ENCODE results near the gene MAGI2. TPM values are rescaled to one million over a fixed set of nuclear protein-coding genes. Genes with fewer than 3 reads are reported as not detected.

MAGI2 gene
- polyA plus RNA-seq, 4 donors: 36.8 to 43.5 (median 38.3) TPM

DNA sequence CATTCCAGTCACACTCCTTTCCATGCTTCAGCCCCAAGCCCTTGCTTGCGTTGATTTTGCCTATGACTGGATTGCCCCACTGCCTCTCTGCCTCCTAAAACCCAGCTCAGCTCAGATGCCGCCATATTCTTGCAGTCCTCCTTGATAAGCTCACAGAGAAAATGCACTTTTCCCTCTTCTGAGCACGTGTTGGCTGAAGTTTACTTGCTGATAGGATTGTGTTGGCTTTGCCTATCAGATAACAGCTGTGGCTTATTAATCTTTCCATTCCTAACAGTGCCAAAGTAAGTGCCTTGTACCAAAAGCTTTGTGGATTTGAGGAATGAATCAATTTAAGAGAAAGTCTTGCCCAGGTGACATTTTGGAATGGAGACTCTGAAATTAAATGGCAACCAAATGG lies 1405.7 kb downstream of the MAGI2 start:
- DNase-seq (ENCODE audit: low read depth in 4 of 4, low spot score in 3 of 4): no peak

DNA sequence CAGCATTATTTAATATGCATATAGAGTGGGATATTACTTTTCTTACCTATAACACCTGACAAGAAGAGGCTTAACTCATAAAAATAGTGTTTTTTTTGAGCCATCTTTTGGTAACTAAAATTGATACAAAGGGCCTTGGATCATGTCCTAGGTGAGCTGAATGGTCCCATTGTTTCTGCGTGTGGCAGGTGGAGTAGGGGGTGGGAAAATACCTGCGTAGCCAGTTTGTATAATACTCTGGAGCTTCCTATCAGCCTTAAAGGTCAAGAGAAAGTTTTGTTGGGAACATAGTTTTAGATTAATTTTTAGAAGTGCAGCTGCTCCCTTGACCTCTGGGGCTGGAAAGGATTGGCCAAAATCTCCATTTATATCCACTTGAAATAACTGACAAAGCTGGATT lies 1410.3 kb downstream of the MAGI2 start:
- no peak for DNase-seq (ENCODE audit: low read depth in 4 of 4, low spot score in 3 of 4)

DNA sequence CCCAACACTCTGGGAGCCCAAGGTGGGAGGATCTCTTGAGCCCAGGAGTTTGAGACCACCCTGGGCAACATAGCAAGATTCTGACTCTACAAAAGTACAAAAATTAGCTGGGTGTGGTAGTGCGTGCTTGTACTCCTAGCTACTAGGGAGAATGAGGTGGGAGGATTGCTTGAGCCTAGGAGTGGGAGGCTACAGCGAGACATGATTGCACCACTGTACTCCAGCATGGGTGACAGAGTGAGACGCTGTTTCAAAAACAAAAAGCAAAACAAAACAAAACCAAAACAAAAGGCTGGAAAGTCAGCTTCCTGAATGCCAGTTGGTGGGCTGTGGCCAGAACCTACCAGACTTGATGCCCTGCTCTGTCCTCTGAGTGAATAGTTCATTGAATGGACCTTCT lies 1412.0 kb downstream of the MAGI2 start:
- DNase-seq (ENCODE audit: low read depth in 4 of 4, low spot score in 3 of 4): no peak

DNA sequence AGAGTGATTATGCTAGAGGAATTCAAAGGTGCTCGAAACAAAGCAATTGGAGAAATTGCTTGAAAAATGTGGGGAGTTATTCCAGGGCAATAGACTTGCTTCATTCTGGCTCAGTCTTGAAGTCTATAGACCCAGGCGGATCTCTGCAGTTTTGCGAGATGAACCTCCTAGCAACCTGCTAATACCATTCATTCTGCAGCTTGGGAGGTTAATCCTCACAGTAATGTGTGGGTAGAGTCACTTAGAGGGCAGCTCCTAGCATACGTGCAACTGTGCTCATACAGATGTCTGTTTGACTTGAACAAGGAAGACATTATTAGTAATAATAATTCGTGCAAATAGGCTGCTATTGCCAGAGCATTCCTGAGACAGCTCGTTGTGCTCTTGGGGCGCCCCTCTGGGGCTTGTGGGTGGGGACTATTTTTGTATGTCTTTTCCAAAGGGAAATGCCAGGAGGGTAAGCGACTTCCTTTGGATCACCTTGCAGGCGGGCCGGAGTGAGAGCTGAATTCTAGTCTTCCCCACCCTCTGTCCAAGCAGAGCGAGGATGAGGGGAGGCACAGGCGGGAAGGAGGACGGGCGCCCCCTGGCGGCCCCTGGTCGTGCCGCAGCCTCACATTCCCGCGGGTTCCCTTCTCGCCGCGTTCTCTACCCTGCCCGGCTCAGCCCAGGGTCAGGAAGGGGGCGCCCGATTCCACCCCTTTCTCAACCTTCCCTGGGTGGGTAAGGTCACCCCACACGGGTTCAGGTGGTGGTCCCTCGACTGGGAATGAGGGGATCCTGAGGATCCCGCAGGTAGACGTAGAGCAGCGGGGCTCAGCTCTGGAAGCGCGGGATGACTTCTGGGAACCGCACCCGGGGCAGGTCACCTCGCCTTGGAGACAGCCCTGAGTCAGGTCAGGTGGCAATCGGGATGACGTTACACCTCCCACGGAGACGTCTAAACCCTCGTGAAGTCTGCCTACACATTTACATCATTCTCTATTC lies 1413.4 kb downstream of the MAGI2 start:
- no peak for DNase-seq (ENCODE audit: low read depth in 4 of 4, low spot score in 3 of 4)

DNA sequence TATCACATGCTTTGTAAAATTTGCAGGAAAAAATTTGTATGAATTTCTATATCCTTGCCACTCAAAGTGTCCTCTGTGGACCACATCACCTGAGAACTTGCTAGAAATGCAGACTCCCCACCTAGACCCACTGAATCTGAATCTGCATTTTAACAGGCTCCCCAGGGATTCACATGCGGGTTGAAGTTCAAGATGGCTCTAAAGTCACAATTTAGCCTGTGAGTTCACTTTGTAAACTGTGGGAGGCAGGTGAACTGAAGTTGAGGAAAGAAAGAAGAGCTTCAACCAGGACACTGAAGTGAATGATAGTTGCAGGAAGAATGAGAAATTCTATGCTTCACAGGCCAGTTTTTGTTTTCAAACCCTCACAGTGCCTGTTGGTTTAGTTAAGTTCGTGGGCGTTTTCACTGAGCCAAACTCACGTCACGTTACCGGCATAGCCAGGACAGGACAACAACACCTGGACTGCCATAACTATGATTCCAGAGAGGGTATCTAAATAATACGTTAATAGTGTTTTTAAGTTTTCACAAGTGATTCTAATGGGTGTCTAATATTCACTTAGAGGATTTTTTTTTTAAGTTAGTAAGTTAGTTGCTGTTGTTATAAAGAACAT lies 1414.9 kb downstream of the MAGI2 start:
- DNase-seq (ENCODE audit: low read depth in 4 of 4, low spot score in 3 of 4): no peak

DNA sequence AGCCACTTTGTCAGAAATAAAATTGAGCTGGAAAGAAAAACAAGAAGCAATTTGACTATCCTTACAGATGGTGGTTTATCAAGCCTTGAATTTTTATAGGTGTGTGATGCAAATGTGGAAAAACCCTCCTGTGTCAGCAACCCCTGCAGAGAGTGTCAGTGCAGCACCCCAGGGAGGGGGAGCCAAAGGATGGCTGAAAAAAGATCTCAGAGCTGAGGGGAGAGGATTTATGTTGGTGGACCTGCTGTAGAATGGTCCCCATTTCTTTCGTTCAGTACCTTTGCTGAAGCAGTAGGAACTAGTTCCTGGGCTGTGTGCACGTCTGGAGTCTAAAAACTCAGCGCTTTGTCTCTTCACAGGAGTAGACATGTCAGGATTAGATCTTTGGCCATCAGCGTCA lies 1415.9 kb downstream of the MAGI2 start:
- DNase-seq (ENCODE audit: low read depth in 4 of 4, low spot score in 3 of 4): no peak

DNA sequence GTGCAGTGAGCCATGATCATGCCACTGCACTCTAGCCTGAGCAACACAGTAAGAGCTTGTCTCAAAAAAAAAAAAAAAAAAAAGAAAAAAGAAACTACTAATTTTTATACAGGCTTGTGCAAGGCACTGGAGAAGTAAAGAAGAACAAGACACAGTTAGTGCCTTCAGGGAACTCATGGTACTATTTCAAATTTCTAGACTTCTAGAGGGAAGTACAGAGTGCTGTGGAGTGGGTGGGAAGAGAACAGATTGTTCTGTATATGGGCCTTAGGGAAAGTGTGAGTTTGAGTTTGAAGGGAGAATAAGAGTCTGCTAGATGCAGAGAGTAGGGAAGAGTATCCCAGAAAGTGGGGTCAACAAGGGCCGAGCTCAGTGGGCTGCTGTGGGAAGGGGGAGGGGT lies 1420.1 kb downstream of the MAGI2 start:
- DNase-seq (ENCODE audit: low read depth in 4 of 4, low spot score in 3 of 4): no peak

DNA sequence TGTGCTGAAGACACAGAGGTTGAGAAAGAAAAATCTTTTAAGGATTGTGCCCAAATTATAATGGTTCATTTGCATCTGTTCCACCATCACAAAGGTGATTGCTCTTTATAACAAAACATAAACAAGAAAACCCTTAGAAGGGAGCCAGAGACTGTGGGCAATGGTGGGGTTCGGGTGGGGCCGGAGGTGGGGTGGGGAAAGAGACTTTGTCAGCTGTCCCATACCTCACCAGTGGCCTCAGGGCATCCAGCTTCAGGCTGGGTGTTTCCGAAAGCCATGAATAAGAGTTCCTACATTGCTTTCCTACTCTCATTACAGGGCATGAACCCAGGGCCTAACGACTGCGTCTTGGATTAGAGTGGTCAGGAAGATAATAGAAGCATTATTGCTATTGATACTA lies 1427.0 kb downstream of the MAGI2 start:
- DNase-seq (ENCODE audit: low read depth in 4 of 4, low spot score in 3 of 4): no peak

DNA sequence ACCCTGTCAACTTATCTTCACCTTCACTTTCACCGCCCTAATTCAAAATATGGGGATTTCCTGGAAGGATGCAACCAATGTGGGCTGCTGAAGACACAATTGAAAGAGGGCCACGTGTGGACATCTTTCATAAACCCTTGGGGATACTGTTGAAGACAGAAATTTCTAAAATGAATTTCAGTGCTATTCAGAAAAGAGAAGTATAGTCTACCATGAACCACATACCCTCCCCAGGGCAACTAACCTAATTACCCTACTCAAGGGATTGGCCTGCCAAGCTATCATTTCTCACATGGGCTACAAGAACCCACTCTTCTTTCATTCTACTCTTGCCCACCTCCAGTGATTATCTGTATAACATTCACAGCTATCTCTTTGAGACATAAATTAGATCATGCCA lies 1428.9 kb downstream of the MAGI2 start:
- DNase-seq (ENCODE audit: low read depth in 4 of 4, low spot score in 3 of 4): no peak

DNA sequence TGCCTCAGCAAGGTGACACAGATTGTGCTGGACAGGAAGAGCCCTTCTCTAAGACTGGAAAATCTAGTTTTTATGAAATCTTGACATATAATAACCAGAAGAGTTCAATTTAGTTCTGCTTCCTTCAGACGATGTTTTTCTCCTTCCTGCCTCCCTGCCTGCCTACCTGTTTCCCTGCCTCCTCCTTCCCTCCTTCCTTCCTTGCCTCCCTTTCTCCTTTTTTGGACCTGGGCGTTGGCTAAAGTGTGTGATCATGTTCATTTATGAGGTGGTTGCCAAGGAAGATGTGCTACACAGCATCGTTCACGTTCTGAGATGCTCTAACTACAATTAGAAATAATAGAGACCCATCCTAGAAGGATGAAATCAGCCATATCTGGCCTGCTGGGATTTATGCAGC lies 1430.3 kb downstream of the MAGI2 start:
- no peak for DNase-seq (ENCODE audit: low read depth in 4 of 4, low spot score in 3 of 4)

DNA sequence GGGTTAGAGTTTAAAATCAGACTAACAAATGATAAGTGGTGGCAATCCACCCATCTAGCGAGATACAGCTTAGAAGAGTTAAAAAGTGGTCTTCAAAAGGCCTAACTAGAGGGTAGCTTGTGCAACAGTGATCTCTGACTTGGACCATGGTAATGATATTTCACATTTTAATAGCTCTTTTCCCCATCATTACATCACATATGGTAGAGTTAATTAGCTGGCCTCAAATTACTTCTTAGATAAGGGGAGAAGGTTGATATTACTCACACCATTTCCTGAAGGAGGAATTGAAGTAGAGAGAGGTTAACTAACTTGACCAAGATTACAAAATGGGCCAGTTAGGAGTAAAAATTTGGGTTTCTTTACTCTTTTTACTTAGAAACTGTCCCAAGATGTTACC lies 1431.3 kb downstream of the MAGI2 start:
- DNase-seq (ENCODE audit: low read depth in 4 of 4, low spot score in 3 of 4): no peak

DNA sequence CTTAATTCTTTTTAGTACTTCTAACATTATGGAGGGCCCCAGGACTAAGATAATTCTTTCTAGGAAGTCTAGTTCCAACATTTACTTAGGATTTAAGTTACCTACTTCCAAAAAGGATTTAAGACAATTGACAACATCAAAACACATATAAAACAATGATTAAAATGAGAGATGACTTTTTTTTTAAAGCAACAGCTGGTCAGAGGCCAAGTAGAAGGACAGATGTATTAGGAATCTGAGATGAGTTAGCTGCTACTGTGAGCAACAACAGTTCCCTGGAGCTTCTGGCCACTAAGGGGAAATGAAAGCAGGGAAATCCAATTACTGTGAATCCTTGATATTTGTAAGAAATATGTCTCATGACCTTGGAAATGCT lies 1432.6 kb downstream of the MAGI2 start:
- no peak for DNase-seq (ENCODE audit: low read depth in 4 of 4, low spot score in 3 of 4)

DNA sequence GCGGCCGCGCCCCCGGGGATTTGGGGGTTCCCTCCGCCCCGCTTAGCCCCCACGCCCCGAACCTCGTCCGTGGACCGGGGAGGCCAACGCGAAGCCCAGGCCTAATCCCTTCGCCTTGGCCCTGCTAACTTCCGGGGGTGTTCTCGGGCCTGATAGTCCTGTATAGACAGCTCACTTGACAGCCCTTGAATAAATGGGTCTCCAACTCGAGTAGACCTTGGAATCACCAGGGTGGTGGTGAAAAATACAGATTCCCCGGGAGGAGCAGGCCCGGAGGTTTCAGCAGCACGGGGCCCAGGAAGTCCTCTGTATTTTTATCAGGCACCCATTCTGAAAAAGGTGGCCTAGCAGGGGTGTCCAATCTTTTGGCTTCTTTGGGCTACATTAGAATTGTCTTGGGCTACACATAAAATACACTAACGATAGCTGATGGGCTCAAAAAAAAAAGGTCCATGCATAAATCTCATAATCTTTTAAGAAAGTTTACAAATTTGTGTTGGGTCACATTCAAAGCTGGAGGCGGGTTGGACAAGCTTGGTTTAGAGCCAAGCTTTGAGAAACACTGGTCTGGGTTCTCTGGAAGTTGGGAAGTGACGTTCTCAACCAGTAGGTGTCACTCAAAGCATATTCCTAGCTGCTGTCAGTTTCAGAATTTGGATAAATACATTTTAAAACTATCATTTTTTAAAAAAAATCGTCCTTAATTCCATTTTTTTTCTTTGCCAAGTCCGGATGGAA lies 1433.2 kb downstream of the MAGI2 start:
- DNase-seq (ENCODE audit: low read depth in 4 of 4, low spot score in 3 of 4): peak; percentile 64 to 77 (median 68)

DNA sequence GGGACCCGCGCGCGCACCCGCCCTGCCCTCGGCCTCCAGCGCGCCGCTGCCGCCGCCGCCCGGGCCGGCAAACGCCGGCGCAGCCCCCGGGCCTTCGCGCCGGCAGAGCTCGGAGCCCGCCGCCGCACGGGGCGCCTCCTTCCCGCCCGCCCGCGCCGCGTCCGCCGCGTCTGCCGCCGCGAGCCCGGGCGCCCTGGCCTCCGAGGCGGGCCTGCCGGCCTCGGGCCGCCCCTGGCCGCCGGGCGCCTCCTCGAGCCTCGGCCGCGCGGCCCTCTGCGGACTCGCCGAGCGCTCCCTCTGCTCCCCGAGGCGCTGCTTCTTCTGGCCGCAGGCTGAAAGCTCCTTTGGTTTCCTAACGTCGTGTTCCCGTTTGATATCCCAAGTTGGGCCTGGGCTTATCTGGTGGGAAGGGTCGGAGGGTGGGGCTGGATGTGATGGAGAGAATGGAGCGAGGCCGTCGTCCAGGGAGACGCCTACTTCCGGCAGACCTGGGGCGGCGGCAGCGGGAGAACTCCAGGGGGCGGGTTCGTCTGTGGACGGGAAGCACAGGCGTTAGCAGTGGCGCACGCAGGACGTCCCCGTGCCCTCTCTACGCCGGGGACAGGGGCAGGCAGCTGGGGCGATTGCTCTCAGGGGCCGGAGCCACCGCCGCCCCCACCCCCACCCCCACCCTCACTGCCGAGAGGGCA lies 1433.9 kb downstream of the MAGI2 start:
- DNase-seq (ENCODE audit: low read depth in 4 of 4, low spot score in 3 of 4): peak; percentile 69 to 81 (median 76)

DNA sequence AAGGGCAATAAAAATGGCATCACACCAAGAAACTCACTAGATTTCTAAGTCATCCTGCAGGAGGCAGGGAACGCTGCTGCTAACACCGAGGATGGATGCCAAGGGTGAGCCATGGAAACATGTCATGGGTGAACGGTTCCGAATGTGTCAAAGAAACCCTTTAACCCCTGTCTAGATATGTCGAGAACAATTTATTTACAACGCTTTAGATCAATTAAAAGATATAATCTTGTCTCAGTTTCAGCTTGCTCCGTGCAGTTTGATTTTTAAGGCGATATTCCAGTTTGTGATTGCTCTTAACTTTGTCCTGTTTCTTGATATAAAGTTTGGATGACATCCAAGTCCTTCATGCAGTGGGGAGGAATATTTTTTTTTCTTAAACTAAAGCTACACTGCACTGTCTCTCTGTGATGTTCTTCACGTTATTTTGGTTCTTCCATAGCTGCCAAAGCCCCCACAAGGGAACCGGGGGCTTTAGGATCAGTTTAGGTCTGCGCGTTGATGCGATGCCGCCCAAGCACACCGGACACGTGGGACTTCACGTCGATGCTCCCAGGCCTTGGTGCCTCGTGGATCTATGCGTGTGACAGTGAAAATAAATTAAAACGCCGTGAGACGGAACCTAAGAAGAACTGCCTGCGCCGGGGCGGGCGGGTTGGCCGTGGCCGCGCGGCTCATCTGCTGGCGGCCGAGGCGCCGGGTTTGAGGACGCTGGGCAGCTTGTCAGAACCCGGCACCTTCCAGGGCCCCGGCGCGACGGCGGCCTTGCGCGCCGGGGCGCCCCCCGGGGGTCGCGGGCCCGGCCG lies 1434.6 kb downstream of the MAGI2 start:
- peak in 3 of 4 donors; percentile 8 to 37 (median 15) for DNase-seq (ENCODE audit: low read depth in 4 of 4, low spot score in 3 of 4)

DNA sequence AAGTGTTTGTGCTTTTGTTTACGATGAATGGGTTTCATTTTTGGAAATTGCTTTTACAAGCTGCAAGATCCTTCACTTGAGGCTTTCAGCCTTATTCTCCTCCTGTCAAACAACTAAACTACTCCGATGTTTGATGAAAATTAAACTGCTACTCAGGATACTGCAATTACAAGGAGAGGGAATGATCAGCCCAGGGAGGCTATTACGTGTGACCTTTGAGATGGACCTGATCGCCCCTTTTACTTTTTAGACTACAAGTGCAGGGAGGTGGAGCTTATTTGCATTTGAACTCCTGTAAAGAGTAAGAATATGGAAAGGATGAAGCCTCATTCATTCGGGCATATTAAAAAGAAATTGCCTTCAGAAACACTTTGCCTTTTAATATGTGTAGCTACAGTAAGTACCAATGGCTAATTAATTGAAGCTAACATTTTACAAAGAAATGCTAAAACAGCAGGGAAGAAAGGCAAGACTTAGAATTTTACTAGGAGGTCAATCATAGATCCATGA lies 1435.8 kb downstream of the MAGI2 start:
- no peak for DNase-seq (ENCODE audit: low read depth in 4 of 4, low spot score in 3 of 4)

DNA sequence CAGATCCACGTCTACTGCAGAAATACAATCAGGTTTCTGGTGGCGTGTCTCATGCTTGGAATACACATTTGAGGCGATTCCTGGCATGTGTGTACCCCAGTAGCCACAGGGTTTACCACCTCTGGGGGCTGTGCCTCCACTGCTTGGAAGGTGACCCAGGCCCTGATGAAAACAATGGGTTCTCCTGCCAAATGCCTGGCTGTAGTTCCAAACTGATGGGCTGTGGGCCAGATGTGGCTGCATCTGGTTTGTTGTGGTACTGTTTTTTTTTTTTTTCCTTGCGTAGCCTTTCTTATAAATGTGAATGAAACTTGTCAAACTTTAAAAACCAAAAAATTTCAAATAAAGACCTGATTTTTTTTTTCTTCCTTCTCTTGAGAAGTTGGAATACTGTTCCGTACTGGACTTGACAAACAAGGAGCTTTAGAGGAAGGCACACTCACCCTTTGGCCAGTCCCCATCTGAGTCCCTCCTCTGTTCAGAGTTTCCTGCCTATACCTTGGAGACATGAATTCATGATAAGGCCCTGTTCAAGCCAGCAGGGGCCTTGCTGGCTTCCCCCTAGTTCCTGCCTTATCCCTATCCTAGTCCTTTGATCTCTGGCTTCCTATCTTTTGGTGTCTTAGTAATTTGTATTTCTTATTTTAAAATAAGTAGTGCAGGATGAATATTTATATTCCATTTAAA lies 1437.8 kb downstream of the MAGI2 start:
- DNase-seq (ENCODE audit: low read depth in 4 of 4, low spot score in 3 of 4): no peak

DNA sequence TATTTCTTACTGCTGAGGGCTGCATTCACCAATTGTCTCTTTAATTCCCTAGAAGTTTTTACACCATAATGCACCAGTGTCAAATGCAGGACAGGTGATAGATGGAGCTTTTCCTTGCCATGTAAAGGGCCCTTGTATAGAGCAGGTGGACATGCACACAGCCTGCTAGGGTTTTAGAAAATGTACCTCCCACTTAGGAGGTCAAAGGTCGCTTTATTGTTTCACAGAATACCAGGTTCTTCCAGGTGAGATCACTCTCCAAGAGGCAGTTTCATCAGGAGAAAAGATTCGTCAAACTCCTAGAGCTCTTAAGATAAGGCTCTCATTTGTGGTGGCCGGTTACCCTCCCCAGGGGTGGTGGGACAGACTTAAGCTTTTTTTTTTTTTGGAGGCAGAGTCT lies 1439.1 kb downstream of the MAGI2 start:
- no peak for DNase-seq (ENCODE audit: low read depth in 4 of 4, low spot score in 3 of 4)

DNA sequence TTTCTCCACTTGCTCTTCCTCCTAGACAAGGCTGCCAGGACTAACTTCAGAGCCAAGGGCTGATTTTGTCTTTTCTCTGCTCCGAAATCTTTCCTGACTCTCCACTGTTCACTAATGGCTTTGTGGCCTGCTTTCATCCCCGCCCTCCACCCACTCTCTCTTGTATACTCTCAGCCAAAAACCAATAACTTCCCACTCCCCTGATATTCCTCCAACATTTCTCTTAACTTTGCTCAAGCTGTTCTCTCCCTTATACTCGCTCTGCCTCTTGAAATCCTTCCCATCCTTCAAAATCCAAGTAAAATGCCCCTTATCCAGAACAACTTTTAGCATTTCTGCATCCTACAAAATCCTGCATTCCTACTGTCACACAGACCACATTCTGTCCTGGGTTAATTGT lies 1440.1 kb downstream of the MAGI2 start:
- DNase-seq (ENCODE audit: low read depth in 4 of 4, low spot score in 3 of 4): no peak

All from right renal pelvis (tissue), 4 donors.